Loucy (cell line): ENCODE measurements around the gene INSYN2B.

Experiments
- EZH2phosphoT487 ChIP-seq: fragments of 200-600 bp; IDR thresholded peaks from 2 replicates; pipeline ENCODE4 v1.6.1; 2018; ENCODE audit warnings: antibody characterized with exemption, mild to moderate bottlenecking, moderate library complexity, borderline replicate concordance
- TF ChIP-seq, protein P1 (sequence below): fragments of 200-600 bp; sonication (generic); conservative IDR thresholded peaks from 2 replicates; pipeline ENCODE4 v1.5.1; 2014; ENCODE audit warnings: mild to moderate bottlenecking, antibody characterized with exemption, low read length

DNA sequence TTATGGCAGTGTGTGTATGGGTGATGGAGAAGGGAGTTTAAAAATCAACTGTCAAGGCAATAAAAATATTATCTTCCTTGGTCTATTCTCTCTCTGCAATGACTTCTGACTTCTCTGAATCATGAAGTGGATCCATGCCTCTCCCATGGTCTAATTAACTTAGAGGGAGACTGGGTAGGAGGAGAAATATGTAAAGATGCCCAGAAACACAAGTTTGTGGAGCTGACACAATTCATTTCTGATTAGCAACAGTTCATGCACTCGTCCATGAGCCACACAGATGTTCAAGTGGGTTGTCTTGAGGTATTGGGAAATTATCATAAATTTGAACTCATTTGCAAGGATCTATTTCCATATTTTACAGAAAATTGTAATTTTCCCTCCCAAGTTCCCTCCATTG is 38.1 kb downstream of the INSYN2B start:
- TF ChIP-seq, protein P1, sequence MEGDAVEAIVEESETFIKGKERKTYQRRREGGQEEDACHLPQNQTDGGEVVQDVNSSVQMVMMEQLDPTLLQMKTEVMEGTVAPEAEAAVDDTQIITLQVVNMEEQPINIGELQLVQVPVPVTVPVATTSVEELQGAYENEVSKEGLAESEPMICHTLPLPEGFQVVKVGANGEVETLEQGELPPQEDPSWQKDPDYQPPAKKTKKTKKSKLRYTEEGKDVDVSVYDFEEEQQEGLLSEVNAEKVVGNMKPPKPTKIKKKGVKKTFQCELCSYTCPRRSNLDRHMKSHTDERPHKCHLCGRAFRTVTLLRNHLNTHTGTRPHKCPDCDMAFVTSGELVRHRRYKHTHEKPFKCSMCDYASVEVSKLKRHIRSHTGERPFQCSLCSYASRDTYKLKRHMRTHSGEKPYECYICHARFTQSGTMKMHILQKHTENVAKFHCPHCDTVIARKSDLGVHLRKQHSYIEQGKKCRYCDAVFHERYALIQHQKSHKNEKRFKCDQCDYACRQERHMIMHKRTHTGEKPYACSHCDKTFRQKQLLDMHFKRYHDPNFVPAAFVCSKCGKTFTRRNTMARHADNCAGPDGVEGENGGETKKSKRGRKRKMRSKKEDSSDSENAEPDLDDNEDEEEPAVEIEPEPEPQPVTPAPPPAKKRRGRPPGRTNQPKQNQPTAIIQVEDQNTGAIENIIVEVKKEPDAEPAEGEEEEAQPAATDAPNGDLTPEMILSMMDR = no peak
- no peak for TF ChIP-seq EZH2phosphoT487
